NCI-H446 treated with DMSO at 0.1 percent for 48 hours (cell line): ENCODE measurements around the gene NDUFAF3.

Experiments used
- DNase-seq: peaks from one replicate; lab custom pipeline; 2025; lab: John Stamatoyannopoulos, UW

NDUFAF3 gene

GRCh38 chr3:49017971-49018706 is 3.8 kb upstream of the NDUFAF3 start, which contains the start of gene DALRD3:
TSS of gene DALRD3 (minus strand) at chr3:49018580. CDS start at chr3:49018564, 16 bp downstream.
- DNase-seq = no peak

- no peak for DNase-seq
These were observed 3.3 kb upstream of the NDUFAF3 start for GRCh38 chr3:49018707-49019006.

GRCh38 chr3:49019941-49020329 is 2.0 kb upstream of the NDUFAF3 start:
- DNase-seq = no peak

- DNase-seq = no peak
These were observed 1.4 kb upstream of the NDUFAF3 start for GRCh38 chr3:49020330-49021212.

- DNase-seq = peak; percentile 78
These were observed 608 bp upstream of the NDUFAF3 start for GRCh38 chr3:49021213-49021812.

GRCh38 chr3:49022688-49023171 is 809 bp downstream of the NDUFAF3 start:
- DNase-seq = no peak

GRCh38 chr3:49023775-49024174 is 1.9 kb downstream of the NDUFAF3 start:
- DNase-seq = no peak

GRCh38 chr3:49024449-49024848 is 2.5 kb downstream of the NDUFAF3 start:
- no peak for DNase-seq

GRCh38 chr3:49025005-49025792 is 3.3 kb downstream of the NDUFAF3 start:
- no peak for DNase-seq

- no peak for DNase-seq
These were observed 4.0 kb downstream of the NDUFAF3 start for GRCh38 chr3:49025793-49026520.

GRCh38 chr3:49026536-49026935 is 4.6 kb downstream of the NDUFAF3 start:
- DNase-seq = no peak

- DNase-seq = no peak
These were observed 5.7 kb downstream of the NDUFAF3 start for GRCh38 chr3:49027634-49028033.

GRCh38 chr3:49028298-49028672 is 6.4 kb downstream of the NDUFAF3 start:
- no peak for DNase-seq

GRCh38 chr3:49028673-49029562 is 7.0 kb downstream of the NDUFAF3 start, which contains the start of gene IMPDH2:
TSS of gene IMPDH2 (minus strand) at chr3:49029398. CDS start at chr3:49029350, 48 bp downstream.
- peak; percentile 84 for DNase-seq

GRCh38 chr3:49029563-49029884 is 7.6 kb downstream of the NDUFAF3 start:
- no peak for DNase-seq

- DNase-seq = no peak
These were observed 8.4 kb downstream of the NDUFAF3 start for GRCh38 chr3:49030321-49030720.

- no peak for DNase-seq
These were observed 10.9 kb downstream of the NDUFAF3 start for GRCh38 chr3:49032646-49033304.

- no peak for DNase-seq
These were observed 12.7 kb downstream of the NDUFAF3 start for GRCh38 chr3:49034650-49035049.

- DNase-seq = no peak
These were observed 13.4 kb downstream of the NDUFAF3 start for GRCh38 chr3:49035281-49035680.

GRCh38 chr3:49053543-49053942 is 31.6 kb downstream of the NDUFAF3 start:
- DNase-seq = no peak
